Measurements from ENCODE around the gene METTL23.
A peak's percentile ranks its signal among the peaks of the same experiment; 100 is the strongest.

The METTL23 gene

GRCh38 chr17:76713765-76714164 lies 12.9 kb upstream of the METTL23 start:
- H3K4me1 ChIP-seq, result peaks cover 13% of the 10 kb centered on the region
- H3K36me3 ChIP-seq, result peaks cover 45% of the 10 kb centered on the region
- H3K4me3 ChIP-seq (ENCODE audit: low read depth, low read length), result no peak overlapping the region
- no peaks in the 10 kb centered on the region for H3K9me3 ChIP-seq
- DNase-seq, result no peak
- H3K27me3 ChIP-seq, result no peaks in the 10 kb centered on the region
- no peak for TF ChIP-seq CTCF (IDR thresholded peaks at IDR 0.05; ENCODE audit: low read depth, low read length)

GRCh38 chr17:76714336-76714735 lies 12.3 kb upstream of the METTL23 start:
- no peak for DNase-seq
- TF ChIP-seq CTCF (IDR thresholded peaks at IDR 0.05; ENCODE audit: low read depth, low read length), result no peak
- no peaks in the 10 kb centered on the region for H3K9me3 ChIP-seq
- peaks cover 11% of the 10 kb centered on the region for H3K4me1 ChIP-seq
- no peaks in the 10 kb centered on the region for H3K27me3 ChIP-seq
- H3K4me3 ChIP-seq (ENCODE audit: low read depth, low read length), result no peak overlapping the region
- peaks cover 50% of the 10 kb centered on the region for H3K36me3 ChIP-seq

GRCh38 chr17:76714822-76715495 lies 11.7 kb upstream of the METTL23 start:
- peaks cover 53% of the 10 kb centered on the region for H3K36me3 ChIP-seq
- H3K4me1 ChIP-seq, result peaks cover 11% of the 10 kb centered on the region
- H3K9me3 ChIP-seq, result no peaks in the 10 kb centered on the region
- TF ChIP-seq CTCF (IDR thresholded peaks at IDR 0.05; ENCODE audit: low read depth, low read length), result peak; percentile 88
- H3K4me3 ChIP-seq (ENCODE audit: low read depth, low read length), result no peak overlapping the region
- no peaks in the 10 kb centered on the region for H3K27me3 ChIP-seq
- peak; percentile 80 for DNase-seq

GRCh38 chr17:76715496-76715830 lies 11.2 kb upstream of the METTL23 start:
- peaks cover 11% of the 10 kb centered on the region for H3K4me1 ChIP-seq
- H3K4me3 ChIP-seq (ENCODE audit: low read depth, low read length), result no peak overlapping the region
- H3K9me3 ChIP-seq, result no peaks in the 10 kb centered on the region
- peaks cover 58% of the 10 kb centered on the region for H3K36me3 ChIP-seq
- H3K27me3 ChIP-seq, result no peaks in the 10 kb centered on the region
- DNase-seq, result no peak
- TF ChIP-seq CTCF (IDR thresholded peaks at IDR 0.05; ENCODE audit: low read depth, low read length), result no peak

GRCh38 chr17:76716146-76716838 lies 10.3 kb upstream of the METTL23 start:
- Histone ChIP-seq H3K9me3 (no peaks in the 10 kb centered on the region), H3K4me1 (peaks cover 8% of the 10 kb centered on the region), H3K27me3 (no peaks in the 10 kb centered on the region), H3K4me3 (ENCODE audit: low read depth, low read length) (no peak overlapping the region), H3K36me3 (peaks cover 65% of the 10 kb centered on the region)
- no peak for DNase-seq
- no peak for TF ChIP-seq CTCF (IDR thresholded peaks at IDR 0.05; ENCODE audit: low read depth, low read length)

GRCh38 chr17:76716839-76717215 lies 9.8 kb upstream of the METTL23 start:
- DNase-seq, result no peak
- TF ChIP-seq CTCF (IDR thresholded peaks at IDR 0.05; ENCODE audit: low read depth, low read length), result no peak
- no peak overlapping the region for H3K4me3 ChIP-seq (ENCODE audit: low read depth, low read length)
- peaks cover 4% of the 10 kb centered on the region; the same call in 1 of the 2 replicates for H3K4me1 ChIP-seq
- H3K27me3 ChIP-seq, result no peaks in the 10 kb centered on the region
- H3K9me3 ChIP-seq, result no peaks in the 10 kb centered on the region
- peaks cover 70% of the 10 kb centered on the region for H3K36me3 ChIP-seq

Measured in BE2C (cell line).